Loucy (cell line): ENCODE data around the gene GNAQ.

Experiments used
- H2AFZ ChIP-seq: fragments of 200-600 bp; sonication (generic); 2 replicates; pipeline ENCODE4 v1.6.0; 2016; ENCODE audit warnings: antibody characterized with exemption, mild to moderate bottlenecking, low read length, moderate library complexity
- H3F3A ChIP-seq: fragments of 200-600 bp; 2 replicates; pipeline ENCODE4 v1.6.0; 2016; ENCODE audit warnings: antibody characterized with exemption, low read depth, mild to moderate bottlenecking
- H3K27me3 ChIP-seq: fragments of 200-600 bp; sonication (generic); 2 replicates; pipeline ENCODE4 v1.6.1; 2014; ENCODE audit warnings: low read length, mild to moderate bottlenecking; ENCODE audit not compliant: insufficient read depth, poor library complexity, severe bottlenecking
- H3K36me3 ChIP-seq: fragments of 200-600 bp; sonication (generic); 2 replicates; pipeline ENCODE4 v1.6.1; 2016; ENCODE audit warnings: low read length; ENCODE audit not compliant: insufficient read depth
- H3K4me1 ChIP-seq: fragments of 200-600 bp; sonication (generic); 2 replicates; pipeline ENCODE4 v1.5.1; 2014; ENCODE audit warnings: low read length, mild to moderate bottlenecking; ENCODE audit not compliant: insufficient read depth, poor library complexity, severe bottlenecking
- H3K4me2 ChIP-seq: fragments of 200-600 bp; sonication (generic); 2 replicates; pipeline ENCODE4 v1.6.0; 2014; ENCODE audit warnings: antibody characterized with exemption, low read length, low read depth, mild to moderate bottlenecking; ENCODE audit not compliant: poor library complexity, severe bottlenecking
- H3K4me3 ChIP-seq: fragments of 200-600 bp; sonication (generic); 2 replicates; pipeline ENCODE4 v1.5.1; 2014; ENCODE audit warnings: low read length, mild to moderate bottlenecking, mixed read lengths; ENCODE audit not compliant: poor library complexity, severe bottlenecking
- H3K79me2 ChIP-seq: fragments of 200-600 bp; sonication (generic); 2 replicates; pipeline ENCODE4 v1.6.1; 2014; ENCODE audit warnings: low read length; ENCODE audit not compliant: insufficient read depth
- H3K9ac ChIP-seq: fragments of 200-600 bp; sonication (generic); 2 replicates; pipeline ENCODE4 v1.6.0; 2014; ENCODE audit warnings: mild to moderate bottlenecking, low read depth, low read length, moderate library complexity; ENCODE audit not compliant: poor library complexity, severe bottlenecking
- H3K9me2 ChIP-seq: fragments of 200-600 bp; sonication (generic); replicated peaks from 2 replicates; pipeline ENCODE4 v1.6.1; 2016; ENCODE audit warnings: low read depth, low read length, mixed read lengths
- H3K9me3 ChIP-seq: fragments of 200-600 bp; sonication (generic); 2 replicates; pipeline ENCODE4 v1.6.1; 2014; ENCODE audit warnings: mild to moderate bottlenecking, antibody characterized with exemption, low read length, low read depth; ENCODE audit not compliant: insufficient read depth
- H4K20me1 ChIP-seq: fragments of 200-600 bp; sonication (generic); 2 replicates; pipeline ENCODE4 v1.6.0; 2014; ENCODE audit warnings: antibody characterized with exemption, low read length, mild to moderate bottlenecking; ENCODE audit not compliant: insufficient read depth, poor library complexity, severe bottlenecking
- CTCF ChIP-seq: fragments of 200-600 bp; sonication (generic); conservative IDR thresholded peaks from 2 replicates; pipeline ENCODE4 v1.5.1; 2014; ENCODE audit warnings: mild to moderate bottlenecking, antibody characterized with exemption, low read length
- EZH2phosphoT487 ChIP-seq: fragments of 200-600 bp; IDR thresholded peaks from 2 replicates; pipeline ENCODE4 v1.6.1; 2018; ENCODE audit warnings: antibody characterized with exemption, mild to moderate bottlenecking, moderate library complexity, borderline replicate concordance

The GNAQ gene

GRCh38 chr9:77854258-77854915, 177.2 kb downstream of the GNAQ start:
- peaks cover 39% of the 10 kb centered on the region for H4K20me1 ChIP-seq

GRCh38 chr9:77853716-77854115, 177.9 kb downstream of the GNAQ start:
- TF ChIP-seq EZH2phosphoT487, result no peak
- TF ChIP-seq CTCF, result no peak
- H3K4me2 ChIP-seq, result no peak overlapping the region
- H3K27me3 ChIP-seq, result no peaks in the 10 kb centered on the region
- H3K4me3 ChIP-seq, result no peak overlapping the region
- H4K20me1 ChIP-seq, result peaks cover 43% of the 10 kb centered on the region
- H3K4me1 ChIP-seq, result peaks cover 40% of the 10 kb centered on the region
- H2AFZ ChIP-seq, result no peak overlapping the region
- no peaks in the 10 kb centered on the region for H3K9me3 ChIP-seq
- peaks cover 4% of the 10 kb centered on the region; the same call in 1 of the 2 replicates for H3F3A ChIP-seq
- H3K36me3 ChIP-seq, result peaks cover 29% of the 10 kb centered on the region; the same call in 1 of the 2 replicates
- no peaks in the 10 kb centered on the region for H3K9me2 ChIP-seq
- peaks cover 90% of the 10 kb centered on the region for H3K79me2 ChIP-seq
- no peak overlapping the region for H3K9ac ChIP-seq

More at GRCh38 chr9:77854258-77854915, 177.2 kb downstream of the GNAQ start:
- H3K36me3 ChIP-seq, result peaks cover 33% of the 10 kb centered on the region; the same call in 1 of the 2 replicates
- H2AFZ ChIP-seq, result no peak overlapping the region
- peaks cover 92% of the 10 kb centered on the region for H3K79me2 ChIP-seq
- no peak overlapping the region for H3K4me3 ChIP-seq
- H3F3A ChIP-seq, result peaks cover 4% of the 10 kb centered on the region; the same call in 1 of the 2 replicates
- H3K9me3 ChIP-seq, result no peaks in the 10 kb centered on the region
- H3K4me2 ChIP-seq, result peak overlapping the region; percentile 2
- no peaks in the 10 kb centered on the region for H3K9me2 ChIP-seq
- H3K9ac ChIP-seq, result no peak overlapping the region
- peaks cover 39% of the 10 kb centered on the region for H3K4me1 ChIP-seq
- no peaks in the 10 kb centered on the region for H3K27me3 ChIP-seq
- no peak for TF ChIP-seq CTCF
- TF ChIP-seq EZH2phosphoT487, result no peak

GRCh38 chr9:77851882-77852595, 179.6 kb downstream of the GNAQ start:
- Histone ChIP-seq H3K27me3 (no peaks in the 10 kb centered on the region), H3K4me1 (peaks cover 54% of the 10 kb centered on the region), H3K4me3 (no peak overlapping the region), H3K4me2 (no peak overlapping the region), H3K9me3 (no peaks in the 10 kb centered on the region), H3K36me3 (peaks cover 26% of the 10 kb centered on the region; the same call in 1 of the 2 replicates), H3F3A (peaks cover 6% of the 10 kb centered on the region; the same call in 1 of the 2 replicates), H3K79me2 (peaks cover 92% of the 10 kb centered on the region), H4K20me1 (peaks cover 55% of the 10 kb centered on the region), H2AFZ (no peak overlapping the region), H3K9ac (no peak overlapping the region), H3K9me2 (no peaks in the 10 kb centered on the region)
- TF ChIP-seq EZH2phosphoT487 (no peak), CTCF (no peak)
